Amygdala (tissue), 56 donors: ENCODE measurements around the gene RERE.
"Not testable (repeated sequence)": the region's sequence is repeated elsewhere in the genome, so short reads cannot be mapped to it uniquely, and the experiment has no call there.

Experiments used
- DNase-seq, 56 donors: peaks; one replicate each; lab custom pipeline; 2025; lab: John Stamatoyannopoulos, UW

Gene RERE

DNA sequence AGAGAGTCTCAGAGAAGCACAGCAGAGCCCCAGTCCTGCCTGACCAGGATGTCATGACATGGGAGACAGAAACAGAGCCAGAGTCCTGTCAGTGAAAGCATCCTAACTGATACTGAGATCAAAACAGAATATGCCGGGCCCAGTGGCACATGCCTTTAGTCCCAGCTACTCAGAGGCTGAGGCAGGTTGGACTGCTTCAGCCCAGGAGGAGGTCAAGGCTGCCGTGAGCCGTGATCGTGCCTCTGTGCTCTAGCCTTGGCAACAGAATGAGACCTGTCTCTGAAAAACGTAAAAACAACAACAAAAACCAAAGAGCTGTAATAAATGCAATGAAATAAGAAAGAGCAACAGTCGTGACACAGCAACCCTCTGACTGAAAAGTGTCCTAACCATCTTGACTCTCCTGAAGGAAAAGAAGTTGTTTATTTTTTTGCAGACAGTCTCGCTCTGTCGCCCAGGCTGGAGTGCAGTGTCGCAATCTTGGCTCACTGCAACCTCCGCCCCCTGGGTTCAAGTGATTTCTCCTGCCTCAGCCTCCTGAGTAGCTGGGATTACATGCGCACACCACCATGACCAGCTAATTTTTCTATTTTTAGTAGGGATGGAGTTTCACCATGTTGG, 310.3 kb downstream of the RERE start:
- DNase-seq, result no peak

- DNase-seq, result no peak
These were observed 311.0 kb downstream of the RERE start for GRCh38 chr1:8506456-8506855.

DNA sequence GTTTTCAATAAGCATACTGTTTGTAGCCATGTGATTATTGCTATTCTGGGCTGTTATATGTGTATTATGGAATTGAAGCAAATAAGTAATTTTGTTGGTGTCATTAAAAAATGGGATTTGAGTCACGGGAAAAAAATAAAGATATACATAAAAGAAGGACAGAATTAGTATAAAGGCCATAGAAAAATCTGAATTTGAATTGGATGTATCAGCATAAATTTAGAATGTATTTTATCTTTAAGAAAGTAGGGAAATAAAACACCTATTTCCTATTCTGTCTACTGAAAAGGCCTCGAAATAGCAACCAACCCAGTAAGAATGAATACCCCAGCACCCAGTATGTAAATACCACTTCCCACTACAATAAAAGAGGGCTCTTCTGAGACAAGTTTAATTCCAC, 313.6 kb downstream of the RERE start:
- DNase-seq, result no peak

DNA sequence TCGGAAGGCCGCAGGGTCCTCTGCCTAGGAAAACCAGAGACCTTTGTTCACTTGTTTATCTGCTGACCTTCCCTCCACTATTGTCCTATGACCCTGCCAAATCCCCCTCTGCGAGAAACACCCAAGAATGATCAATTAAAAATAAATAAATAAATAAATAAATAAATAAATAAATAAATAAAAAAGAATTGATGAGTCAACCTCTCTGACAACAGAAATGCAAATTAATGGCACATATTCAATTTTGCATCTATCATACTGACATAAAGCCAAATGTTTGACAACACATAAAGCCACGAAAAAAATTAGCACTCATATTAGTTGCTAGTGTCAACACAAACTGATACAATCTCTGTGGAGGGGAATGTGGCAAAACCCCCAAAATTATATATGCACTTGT, 314.5 kb downstream of the RERE start:
- not testable (repeated sequence) for DNase-seq

DNA sequence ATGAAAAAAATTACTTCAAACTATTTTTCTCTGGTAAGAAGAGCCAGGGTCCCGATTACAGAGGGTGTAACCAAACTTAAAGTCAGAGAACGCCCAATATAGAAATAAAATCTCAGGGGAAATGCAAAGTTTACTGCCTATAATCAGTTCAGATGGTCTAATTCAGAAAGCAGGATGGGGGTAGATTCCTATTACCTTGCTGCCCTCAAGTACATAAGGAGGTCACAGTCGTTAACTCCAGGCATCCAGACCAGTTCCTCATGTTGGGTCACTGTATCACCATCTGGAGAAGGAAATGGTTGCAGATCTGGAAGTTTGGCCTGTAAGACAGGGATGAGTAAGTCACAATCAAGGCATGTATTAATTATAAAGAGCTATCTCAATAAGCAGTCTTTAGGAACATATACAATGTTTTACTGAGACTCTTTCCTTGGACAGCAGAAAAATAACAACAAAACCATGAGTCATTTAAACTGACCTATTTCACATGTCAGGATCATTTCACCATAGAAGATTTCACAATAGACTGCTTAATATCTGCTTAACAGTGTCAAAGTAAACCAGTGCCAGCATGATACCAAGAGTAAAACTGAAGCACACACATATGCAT, 320.1 kb downstream of the RERE start:
- DNase-seq, result no peak

- no peak for DNase-seq
These were observed 321.0 kb downstream of the RERE start for GRCh38 chr1:8496473-8496872.

GRCh38 chr1:8495928-8496401, 321.5 kb downstream of the RERE start:
- no peak for DNase-seq

DNA sequence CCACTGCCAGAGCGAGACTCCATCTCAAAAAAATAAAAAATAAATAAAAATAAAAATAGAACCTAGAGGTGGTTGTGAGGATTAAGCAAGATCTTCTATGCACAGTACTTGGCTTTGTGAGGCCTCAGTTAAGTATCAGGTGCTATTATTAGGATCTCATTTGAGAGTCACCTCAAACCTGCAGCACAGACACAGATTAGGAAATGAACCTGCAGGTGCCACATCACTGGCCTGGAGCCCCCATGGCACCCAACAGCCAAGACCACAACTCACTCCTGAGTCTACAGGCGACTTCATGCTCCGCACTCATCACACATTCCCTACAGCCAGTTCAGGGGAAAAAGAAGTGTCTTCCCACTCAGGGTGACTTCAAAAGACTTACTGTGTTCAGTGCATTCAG, 322.8 kb downstream of the RERE start:
- DNase-seq, result no peak

GRCh38 chr1:8493916-8494540, 323.4 kb downstream of the RERE start:
- no peak for DNase-seq

DNA sequence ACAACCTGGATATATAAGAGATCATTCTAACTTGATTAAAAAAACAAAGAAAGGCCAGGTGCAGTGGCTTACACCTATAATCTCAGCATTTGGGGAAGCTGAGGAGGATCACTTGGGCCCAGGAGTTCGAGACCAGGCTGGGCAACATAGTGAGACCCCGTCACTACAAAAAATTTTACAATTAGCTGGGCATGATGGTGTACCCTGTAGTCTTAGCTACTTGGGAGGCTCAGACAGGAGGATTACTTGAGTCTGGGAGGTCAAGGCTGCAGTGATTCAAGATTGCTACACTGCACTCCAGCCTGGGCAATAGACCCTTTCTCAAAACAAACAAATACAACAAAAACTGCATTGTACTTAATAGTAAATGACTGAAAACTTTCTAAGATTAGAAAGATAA, 330.2 kb downstream of the RERE start:
- no peak for DNase-seq

DNA sequence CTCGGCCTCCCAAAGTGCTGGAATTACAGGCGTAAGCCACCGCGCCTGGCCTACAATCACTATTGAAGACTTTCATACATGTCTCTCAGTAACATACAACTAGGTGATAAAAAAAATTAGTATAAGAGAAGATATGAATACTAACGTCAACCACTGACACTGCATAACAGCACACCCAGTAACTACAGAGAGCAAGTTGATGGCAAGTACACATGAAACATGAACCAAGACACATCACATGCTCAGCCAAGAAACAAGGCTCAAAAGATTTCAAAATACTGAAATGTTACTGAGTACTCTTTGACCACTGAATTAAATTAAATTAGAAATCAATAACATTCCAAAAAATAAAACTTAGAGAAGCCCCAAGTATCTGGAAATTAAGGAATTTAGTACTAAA, 331.4 kb downstream of the RERE start:
- DNase-seq, result no peak

DNA sequence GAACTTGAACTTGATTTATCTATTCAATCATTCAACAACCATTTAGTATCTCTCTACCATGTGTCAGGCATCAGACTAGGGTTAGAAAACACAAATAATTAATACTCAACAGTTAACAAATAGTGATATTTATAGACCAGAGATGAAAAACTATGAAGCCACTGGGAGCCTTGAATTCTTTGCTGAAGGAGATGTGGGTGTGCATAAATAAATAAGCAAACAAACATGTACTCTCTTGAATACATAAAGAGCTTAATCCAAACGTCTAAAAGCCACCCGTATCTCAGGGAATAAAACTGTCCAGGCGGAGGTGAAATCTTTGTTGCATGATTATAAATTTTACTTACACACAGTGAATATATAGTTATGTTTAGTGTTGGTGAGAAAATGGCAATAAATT, 333.9 kb downstream of the RERE start:
- no peak for DNase-seq

DNA sequence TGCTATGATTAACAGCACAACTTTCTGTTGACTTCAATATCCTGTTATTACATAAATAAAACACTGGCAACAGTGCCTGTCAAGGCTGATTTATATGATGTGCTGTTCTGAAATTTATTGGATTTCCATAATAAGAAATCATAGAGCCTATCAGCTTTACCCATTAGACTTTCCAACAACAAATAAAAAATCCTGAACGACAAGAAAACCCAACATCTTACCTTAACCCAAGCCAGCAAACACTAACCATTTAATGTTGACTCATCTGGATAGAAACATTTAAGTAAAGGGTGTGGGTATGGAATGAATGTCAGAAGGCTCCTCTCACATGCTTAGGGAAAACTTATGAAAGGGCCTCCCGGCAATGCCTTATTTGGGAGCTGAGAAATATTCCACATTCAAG, 334.5 kb downstream of the RERE start:
- no peak for DNase-seq

DNA sequence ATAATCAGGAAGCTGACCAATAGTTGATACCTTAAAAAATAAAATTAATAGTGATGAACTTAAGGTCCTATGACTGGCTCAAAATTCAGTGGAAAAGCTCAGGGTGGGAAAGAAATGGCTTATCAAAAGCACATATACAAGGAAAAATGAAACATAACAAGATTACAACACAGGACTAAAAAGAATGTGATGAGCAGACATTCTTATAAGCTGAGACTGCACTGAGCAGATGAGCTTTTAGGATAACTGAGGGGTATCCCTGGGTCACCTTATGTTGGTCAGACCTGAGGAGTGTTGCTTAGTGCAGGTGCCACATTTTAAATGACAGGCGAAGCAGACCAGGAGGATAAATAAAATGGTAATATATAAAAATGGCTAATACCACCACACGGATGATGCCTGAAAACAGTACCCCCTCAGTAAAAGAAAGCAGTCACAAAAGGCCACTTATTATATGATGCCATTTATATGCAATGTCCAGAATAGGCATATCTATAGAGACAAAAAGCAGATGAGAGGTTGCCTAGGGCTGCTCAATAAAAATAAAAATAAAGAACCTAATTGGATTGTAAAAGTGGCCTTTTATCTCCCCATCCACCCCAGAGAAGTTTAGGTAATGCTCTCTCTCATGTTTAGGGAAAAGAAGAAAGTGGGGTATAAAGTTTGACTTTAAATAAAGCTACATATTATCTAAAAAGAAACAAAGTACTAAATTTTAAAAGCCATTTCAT, 335.6 kb downstream of the RERE start:
- DNase-seq, result no peak

GRCh38 chr1:8478566-8478965, 338.9 kb downstream of the RERE start:
- DNase-seq, result no peak

GRCh38 chr1:8477983-8478362, 339.5 kb downstream of the RERE start:
- DNase-seq, result no peak

DNA sequence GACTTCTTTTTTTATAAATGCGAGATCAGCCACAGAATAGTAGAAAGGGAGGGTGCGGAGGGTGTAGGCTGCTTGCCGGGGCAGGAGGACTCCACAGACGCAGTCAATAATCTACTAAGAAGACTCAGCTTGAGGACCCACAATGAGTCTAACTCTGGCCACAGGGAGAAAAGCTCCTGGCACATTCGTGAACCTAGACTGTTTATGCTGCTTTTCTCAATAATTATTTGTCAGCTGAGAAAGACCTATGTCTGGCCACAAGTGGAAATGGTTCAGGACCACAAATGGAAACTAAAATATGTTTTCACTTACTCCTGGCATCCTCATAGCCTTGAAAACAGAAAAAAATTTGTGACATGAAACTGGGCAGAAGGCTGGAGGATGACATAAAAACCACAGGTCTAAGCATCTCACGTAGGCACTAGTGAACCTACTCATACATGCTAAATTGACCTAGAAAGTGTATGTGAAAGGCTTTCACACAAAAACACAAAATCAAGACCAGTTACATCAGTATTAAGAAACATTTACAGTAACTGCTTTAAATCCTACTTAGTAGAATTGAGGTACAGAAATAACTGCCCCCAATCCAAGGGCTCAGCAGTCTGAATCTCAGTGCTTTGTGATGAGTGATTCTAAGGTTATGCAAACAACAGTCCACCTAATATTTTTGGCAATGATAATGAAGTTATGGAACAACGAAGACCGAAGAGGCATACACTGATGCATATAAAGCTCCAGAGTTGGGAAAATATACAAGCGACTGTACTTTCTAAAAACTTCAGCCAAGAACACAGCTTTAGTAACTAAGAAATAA, 340.1 kb downstream of the RERE start:
- DNase-seq, result no peak

DNA sequence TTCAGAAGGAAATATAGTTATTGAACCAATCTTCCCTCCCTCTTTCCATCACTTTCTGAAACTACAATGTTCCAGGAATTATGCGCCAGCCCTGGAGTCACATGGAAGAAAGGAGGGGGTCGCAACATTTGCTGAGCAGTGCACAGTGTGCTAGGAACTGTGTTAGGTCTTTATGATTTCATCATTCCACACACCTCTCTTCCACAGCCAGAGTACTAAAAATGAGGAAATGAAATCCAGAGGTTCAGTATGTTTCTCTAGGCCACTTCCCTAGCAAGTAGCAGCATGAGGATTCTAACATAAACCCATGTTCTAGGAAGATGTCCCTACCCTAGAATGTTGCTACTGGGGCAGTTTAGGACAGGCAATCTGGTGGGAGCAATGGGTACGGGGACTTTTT, 341.4 kb downstream of the RERE start:
- no peak for DNase-seq

GRCh38 chr1:8474369-8474768, 343.1 kb downstream of the RERE start:
- DNase-seq, result no peak

DNA sequence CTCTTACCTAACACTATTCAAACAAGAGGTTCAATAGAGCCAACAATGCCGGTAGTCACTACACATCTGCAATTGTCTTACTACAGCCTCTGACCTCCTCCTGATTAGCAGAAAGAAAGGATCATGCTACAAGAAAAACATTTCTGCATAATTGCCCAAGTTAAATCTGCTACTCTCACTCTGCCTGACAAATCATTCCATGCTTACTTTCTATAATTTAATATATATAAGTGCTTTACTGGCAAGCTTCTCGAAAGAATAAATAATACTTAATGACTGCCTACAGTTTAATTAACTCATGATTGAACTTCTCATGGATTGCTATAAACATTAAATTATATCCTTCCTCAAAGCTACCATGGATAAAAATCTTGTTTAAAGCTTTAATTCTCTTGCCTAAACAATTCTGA, 343.5 kb downstream of the RERE start:
- DNase-seq, result no peak
